ENCODE results near the gene SLC13A5.

The SLC13A5 gene

GRCh38 chr17:6690641-6691040, 22.5 kb downstream of the SLC13A5 start:
- Histone ChIP-seq H3K27ac (ENCODE audit: low read depth, low read length) (no peak overlapping the region), H3K4me1 (ENCODE audit: control insufficient read depth in 1 of 2, insufficient read depth in 2 of 2, low read length in 2 of 2) (no peaks in the 10 kb centered on the region), H3K4me3 (ENCODE audit: low read depth in 1 of 2, low read length in 2 of 2) (no peak overlapping the region), H3K9ac (ENCODE audit: low read depth in 1 of 2, low read length in 2 of 2) (no peak overlapping the region), H3K36me3 (ENCODE audit: control insufficient read depth in 1 of 2, insufficient read depth in 2 of 2, low read length in 2 of 2) (no peaks in the 10 kb centered on the region), H3K27me3 (ENCODE audit: control insufficient read depth in 1 of 2, insufficient read depth in 2 of 2, low read length in 2 of 2) (peaks cover 0 to 2% of the 10 kb centered on the region in 2 donors), H3K9me3 (ENCODE audit: control insufficient read depth in 1 of 2, low read length in 2 of 2) (no peaks in the 10 kb centered on the region)

GRCh38 chr17:6688944-6689343, 24.2 kb downstream of the SLC13A5 start:
- H3K4me3 ChIP-seq (ENCODE audit: low read depth in 1 of 2, low read length in 2 of 2), result no peak overlapping the region
- H3K4me1 ChIP-seq (ENCODE audit: control insufficient read depth in 1 of 2, insufficient read depth in 2 of 2, low read length in 2 of 2), result no peaks in the 10 kb centered on the region
- H3K36me3 ChIP-seq (ENCODE audit: control insufficient read depth in 1 of 2, insufficient read depth in 2 of 2, low read length in 2 of 2), result no peaks in the 10 kb centered on the region
- H3K27ac ChIP-seq (ENCODE audit: low read depth, low read length), result no peak overlapping the region
- H3K9ac ChIP-seq (ENCODE audit: low read depth in 1 of 2, low read length in 2 of 2), result no peak overlapping the region
- H3K27me3 ChIP-seq (ENCODE audit: control insufficient read depth in 1 of 2, insufficient read depth in 2 of 2, low read length in 2 of 2), result peaks cover 0 to 2% of the 10 kb centered on the region in 2 donors
- no peaks in the 10 kb centered on the region for H3K9me3 ChIP-seq (ENCODE audit: control insufficient read depth in 1 of 2, low read length in 2 of 2)

GRCh38 chr17:6686026-6686425, 27.1 kb downstream of the SLC13A5 start:
- Histone ChIP-seq H3K27ac (ENCODE audit: low read depth, low read length) (no peak overlapping the region), H3K4me1 (ENCODE audit: control insufficient read depth in 1 of 2, insufficient read depth in 2 of 2, low read length in 2 of 2) (no peaks in the 10 kb centered on the region), H3K36me3 (ENCODE audit: control insufficient read depth in 1 of 2, insufficient read depth in 2 of 2, low read length in 2 of 2) (no peaks in the 10 kb centered on the region), H3K4me3 (ENCODE audit: low read depth in 1 of 2, low read length in 2 of 2) (no peak overlapping the region), H3K9me3 (ENCODE audit: control insufficient read depth in 1 of 2, low read length in 2 of 2) (no peaks in the 10 kb centered on the region), H3K9ac (ENCODE audit: low read depth in 1 of 2, low read length in 2 of 2) (no peak overlapping the region), H3K27me3 (ENCODE audit: control insufficient read depth in 1 of 2, insufficient read depth in 2 of 2, low read length in 2 of 2) (peaks cover 0 to 2% of the 10 kb centered on the region in 2 donors)

GRCh38 chr17:6684881-6685767, 28.0 kb downstream of the SLC13A5 start:
- Histone ChIP-seq H3K27ac (ENCODE audit: low read depth, low read length) (no peak overlapping the region), H3K27me3 (ENCODE audit: control insufficient read depth in 1 of 2, insufficient read depth in 2 of 2, low read length in 2 of 2) (peaks cover 0 to under 1% of the 10 kb centered on the region in 2 donors), H3K9me3 (ENCODE audit: control insufficient read depth in 1 of 2, low read length in 2 of 2) (no peaks in the 10 kb centered on the region), H3K9ac (ENCODE audit: low read depth in 1 of 2, low read length in 2 of 2) (no peak overlapping the region), H3K4me3 (ENCODE audit: low read depth in 1 of 2, low read length in 2 of 2) (no peak overlapping the region), H3K36me3 (ENCODE audit: control insufficient read depth in 1 of 2, insufficient read depth in 2 of 2, low read length in 2 of 2) (no peaks in the 10 kb centered on the region), H3K4me1 (ENCODE audit: control insufficient read depth in 1 of 2, insufficient read depth in 2 of 2, low read length in 2 of 2) (no peaks in the 10 kb centered on the region)

GRCh38 chr17:6684460-6684783, 28.7 kb downstream of the SLC13A5 start:
- H3K4me3 ChIP-seq (ENCODE audit: low read depth in 1 of 2, low read length in 2 of 2), result no peak overlapping the region
- no peaks in the 10 kb centered on the region for H3K27me3 ChIP-seq (ENCODE audit: control insufficient read depth in 1 of 2, insufficient read depth in 2 of 2, low read length in 2 of 2)
- no peaks in the 10 kb centered on the region for H3K9me3 ChIP-seq (ENCODE audit: control insufficient read depth in 1 of 2, low read length in 2 of 2)
- no peak overlapping the region for H3K9ac ChIP-seq (ENCODE audit: low read depth in 1 of 2, low read length in 2 of 2)
- H3K36me3 ChIP-seq (ENCODE audit: control insufficient read depth in 1 of 2, insufficient read depth in 2 of 2, low read length in 2 of 2), result no peaks in the 10 kb centered on the region
- H3K27ac ChIP-seq (ENCODE audit: low read depth, low read length), result no peak overlapping the region
- H3K4me1 ChIP-seq (ENCODE audit: control insufficient read depth in 1 of 2, insufficient read depth in 2 of 2, low read length in 2 of 2), result no peaks in the 10 kb centered on the region

DNA sequence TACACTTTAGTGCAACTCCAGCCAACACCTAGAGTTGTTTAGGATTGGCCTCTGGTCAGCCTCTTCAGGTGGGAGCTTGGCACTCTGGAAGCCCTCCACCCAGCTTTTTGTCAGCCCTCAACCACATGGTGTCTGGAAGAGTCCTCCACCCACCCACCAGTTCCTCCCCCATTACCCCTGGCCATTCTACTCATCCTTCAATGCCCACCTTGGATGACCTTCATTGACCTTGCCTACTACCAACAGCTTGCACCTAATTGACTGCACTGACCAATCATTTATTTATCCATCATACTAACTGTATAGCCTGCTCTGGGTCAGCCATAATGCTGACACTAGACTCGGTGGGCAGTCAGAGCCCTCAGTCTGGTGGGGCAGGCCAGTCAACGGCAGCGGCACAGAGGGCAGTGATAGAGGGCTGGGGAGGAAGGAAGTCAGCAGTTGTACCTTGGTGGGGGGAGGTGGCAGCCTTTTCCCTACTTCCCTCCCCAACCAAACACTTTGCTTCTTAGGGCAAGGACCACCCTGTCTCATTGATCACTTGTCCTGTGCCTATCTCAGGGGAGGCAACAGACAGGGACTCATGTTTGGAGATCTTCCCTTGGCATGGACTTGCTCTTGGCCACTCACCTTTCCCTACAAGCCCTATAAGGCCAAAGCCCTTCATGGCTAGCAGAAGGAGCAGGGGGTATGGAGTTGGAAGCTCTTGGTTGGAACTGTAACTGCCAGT, 29.3 kb downstream of the SLC13A5 start:
- Histone ChIP-seq H3K27me3 (ENCODE audit: control insufficient read depth in 1 of 2, insufficient read depth in 2 of 2, low read length in 2 of 2) (no peaks in the 10 kb centered on the region), H3K4me1 (ENCODE audit: control insufficient read depth in 1 of 2, insufficient read depth in 2 of 2, low read length in 2 of 2) (no peaks in the 10 kb centered on the region), H3K4me3 (ENCODE audit: low read depth in 1 of 2, low read length in 2 of 2) (no peak overlapping the region), H3K27ac (ENCODE audit: low read depth, low read length) (no peak overlapping the region), H3K9me3 (ENCODE audit: control insufficient read depth in 1 of 2, low read length in 2 of 2) (no peaks in the 10 kb centered on the region), H3K36me3 (ENCODE audit: control insufficient read depth in 1 of 2, insufficient read depth in 2 of 2, low read length in 2 of 2) (no peaks in the 10 kb centered on the region), H3K9ac (ENCODE audit: low read depth in 1 of 2, low read length in 2 of 2) (no peak overlapping the region)

GRCh38 chr17:6683081-6683684, 30.0 kb downstream of the SLC13A5 start:
- Histone ChIP-seq H3K27ac (ENCODE audit: low read depth, low read length) (no peak overlapping the region), H3K4me1 (ENCODE audit: control insufficient read depth in 1 of 2, insufficient read depth in 2 of 2, low read length in 2 of 2) (no peaks in the 10 kb centered on the region), H3K36me3 (ENCODE audit: control insufficient read depth in 1 of 2, insufficient read depth in 2 of 2, low read length in 2 of 2) (no peaks in the 10 kb centered on the region), H3K27me3 (ENCODE audit: control insufficient read depth in 1 of 2, insufficient read depth in 2 of 2, low read length in 2 of 2) (peaks cover 0 to 6% of the 10 kb centered on the region in 2 donors), H3K9me3 (ENCODE audit: control insufficient read depth in 1 of 2, low read length in 2 of 2) (no peaks in the 10 kb centered on the region), H3K4me3 (ENCODE audit: low read depth in 1 of 2, low read length in 2 of 2) (no peak overlapping the region), H3K9ac (ENCODE audit: low read depth in 1 of 2, low read length in 2 of 2) (no peak overlapping the region)

GRCh38 chr17:6682339-6682738, 30.8 kb downstream of the SLC13A5 start:
- no peaks in the 10 kb centered on the region for H3K36me3 ChIP-seq (ENCODE audit: control insufficient read depth in 1 of 2, insufficient read depth in 2 of 2, low read length in 2 of 2)
- no peak overlapping the region for H3K27ac ChIP-seq (ENCODE audit: low read depth, low read length)
- no peaks in the 10 kb centered on the region for H3K9me3 ChIP-seq (ENCODE audit: control insufficient read depth in 1 of 2, low read length in 2 of 2)
- H3K27me3 ChIP-seq (ENCODE audit: control insufficient read depth in 1 of 2, insufficient read depth in 2 of 2, low read length in 2 of 2), result peaks cover 0 to 6% of the 10 kb centered on the region in 2 donors
- H3K9ac ChIP-seq (ENCODE audit: low read depth in 1 of 2, low read length in 2 of 2), result no peak overlapping the region
- H3K4me1 ChIP-seq (ENCODE audit: control insufficient read depth in 1 of 2, insufficient read depth in 2 of 2, low read length in 2 of 2), result no peaks in the 10 kb centered on the region
- no peak overlapping the region for H3K4me3 ChIP-seq (ENCODE audit: low read depth in 1 of 2, low read length in 2 of 2)

- no peak overlapping the region for H3K4me3 ChIP-seq (ENCODE audit: low read depth in 1 of 2, low read length in 2 of 2)
- no peak overlapping the region for H3K9ac ChIP-seq (ENCODE audit: low read depth in 1 of 2, low read length in 2 of 2)
- H3K27me3 ChIP-seq (ENCODE audit: control insufficient read depth in 1 of 2, insufficient read depth in 2 of 2, low read length in 2 of 2), result peaks cover 0 to 6% of the 10 kb centered on the region in 2 donors
- H3K9me3 ChIP-seq (ENCODE audit: control insufficient read depth in 1 of 2, low read length in 2 of 2), result no peaks in the 10 kb centered on the region
- no peak overlapping the region for H3K27ac ChIP-seq (ENCODE audit: low read depth, low read length)
- no peaks in the 10 kb centered on the region for H3K36me3 ChIP-seq (ENCODE audit: control insufficient read depth in 1 of 2, insufficient read depth in 2 of 2, low read length in 2 of 2)
- no peaks in the 10 kb centered on the region for H3K4me1 ChIP-seq (ENCODE audit: control insufficient read depth in 1 of 2, insufficient read depth in 2 of 2, low read length in 2 of 2)
Observed at GRCh38 chr17:6681671-6682070, 31.5 kb downstream of the SLC13A5 start.

DNA sequence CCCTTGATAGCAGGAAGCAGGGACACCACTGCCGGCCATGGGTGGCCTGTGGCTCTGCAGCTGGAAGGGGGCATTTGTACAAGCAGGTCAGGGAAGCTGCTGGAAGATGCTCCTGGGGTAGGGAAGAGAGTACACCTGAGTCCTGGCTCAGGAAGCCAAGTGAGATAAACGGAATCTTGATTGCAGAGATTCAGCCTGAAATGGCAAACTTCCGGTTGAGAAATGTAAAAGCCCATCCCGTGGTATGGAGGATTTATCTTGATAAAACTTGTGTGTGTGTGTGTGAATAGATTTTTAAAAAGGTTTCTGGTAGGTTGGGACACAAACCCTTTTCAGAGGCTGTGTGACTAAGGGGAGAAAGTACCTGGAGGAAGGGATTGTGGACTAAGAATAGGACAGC, 32.0 kb downstream of the SLC13A5 start:
- no peak overlapping the region for H3K9ac ChIP-seq (ENCODE audit: low read depth in 1 of 2, low read length in 2 of 2)
- H3K27ac ChIP-seq (ENCODE audit: low read depth, low read length), result no peak overlapping the region

More for the DNA sequence above, 32.0 kb downstream of the SLC13A5 start:
- peaks cover 0 to 6% of the 10 kb centered on the region in 2 donors for H3K27me3 ChIP-seq (ENCODE audit: control insufficient read depth in 1 of 2, insufficient read depth in 2 of 2, low read length in 2 of 2)
- no peaks in the 10 kb centered on the region for H3K9me3 ChIP-seq (ENCODE audit: control insufficient read depth in 1 of 2, low read length in 2 of 2)
- no peaks in the 10 kb centered on the region for H3K4me1 ChIP-seq (ENCODE audit: control insufficient read depth in 1 of 2, insufficient read depth in 2 of 2, low read length in 2 of 2)
- H3K36me3 ChIP-seq (ENCODE audit: control insufficient read depth in 1 of 2, insufficient read depth in 2 of 2, low read length in 2 of 2), result no peaks in the 10 kb centered on the region
- no peak overlapping the region for H3K4me3 ChIP-seq (ENCODE audit: low read depth in 1 of 2, low read length in 2 of 2)

All from duodenal mucosa (tissue), 2 donors.